Type B pancreatic cell (in vitro differentiated cells): ENCODE measurements around the gene NPAS3. TPM values are rescaled to one million over a fixed set of nuclear protein-coding genes. Genes with fewer than 3 reads are reported as not detected.

ENCODE experiments used
- DNase-seq: peaks from one replicate; pipeline ENCODE4 v3.0.0; 2021; ENCODE audit warnings: mixed read lengths; ENCODE audit not compliant: unreplicated experiment; ENCODE audit errors: extremely low spot score
- H3K27ac Mint-ChIP-seq: 2 replicates; pipeline ENCODE4 v1.8.0; 2021; ENCODE audit warnings: mild to moderate bottlenecking, mixed read lengths
- H3K27me3 Mint-ChIP-seq: 2 replicates; pipeline ENCODE4 v1.8.0; 2021; ENCODE audit warnings: mixed read lengths
- H3K36me3 Mint-ChIP-seq: 2 replicates; pipeline ENCODE4 v1.8.0; 2021; ENCODE audit warnings: mixed read lengths
- H3K4me1 Mint-ChIP-seq: one replicate; pipeline ENCODE4 v1.8.0; 2021; ENCODE audit warnings: mixed read lengths; ENCODE audit not compliant: unreplicated experiment
- H3K4me3 Mint-ChIP-seq: 2 replicates; pipeline ENCODE4 v1.8.0; 2021; ENCODE audit warnings: mild to moderate bottlenecking, mixed read lengths
- H3K9me3 Mint-ChIP-seq: 2 replicates; pipeline ENCODE4 v1.8.0; 2021; ENCODE audit warnings: mixed read lengths
- CTCF ChIP-seq: fragments of 200-600 bp; sonication (generic); conservative IDR thresholded peaks from 2 replicates; pipeline ENCODE4 v1.5.0; 2021; ENCODE audit warnings: antibody characterized with exemption, mild to moderate bottlenecking
- total RNA-seq: library from RNA; stranded (reverse); gene quantifications from 2 replicates; pipeline ENCODE4 v1.2.1, GENCODE V29; 2021; ENCODE audit warnings: low replicate concordance

NPAS3 gene
- total RNA-seq, 1 donor from 2014 or later, result 8.7 TPM

DNA sequence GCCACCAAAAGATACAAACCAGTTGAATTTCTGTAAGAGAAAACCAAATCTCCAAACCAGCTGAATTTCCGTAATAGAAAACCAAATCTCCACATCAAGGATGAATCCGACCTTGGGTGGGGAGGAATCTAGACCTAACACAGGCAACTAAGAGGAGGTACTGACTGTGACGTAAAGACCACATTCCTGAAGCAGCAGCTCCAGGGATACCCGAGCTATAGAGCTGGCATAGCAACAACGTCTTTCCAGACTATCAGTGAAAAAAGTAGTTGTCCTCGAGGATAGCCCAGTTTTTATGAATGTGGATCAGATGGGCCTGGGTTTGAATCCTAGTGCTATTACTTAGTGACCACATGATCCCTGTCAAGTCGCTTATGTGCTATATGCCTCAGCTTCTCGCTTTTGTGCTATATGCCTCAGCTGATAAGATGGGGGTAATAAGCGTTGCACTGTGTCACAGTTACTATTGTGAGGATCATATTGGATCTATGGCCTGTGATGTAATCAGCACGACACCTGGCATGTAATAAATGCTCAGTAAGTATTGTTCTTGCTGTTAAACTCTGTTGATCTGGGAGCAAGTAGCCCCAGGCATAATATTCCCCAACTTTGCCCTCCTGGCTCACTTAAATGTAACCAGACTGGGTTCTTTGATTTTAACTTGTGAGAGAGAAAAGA is 898.4 kb downstream of the NPAS3 start:
- H3K9me3 Mint-ChIP-seq, result no peaks in the 10 kb centered on the region
- no peak for DNase-seq
- peaks cover 4% of the 10 kb centered on the region for H3K27me3 Mint-ChIP-seq
- peaks cover 23% of the 10 kb centered on the region for H3K4me1 Mint-ChIP-seq
- H3K36me3 Mint-ChIP-seq, result no peaks in the 10 kb centered on the region
- no peak for TF ChIP-seq CTCF
- H3K4me3 Mint-ChIP-seq, result no peak overlapping the region
- H3K27ac Mint-ChIP-seq, result peak overlapping the region; percentile 34

DNA sequence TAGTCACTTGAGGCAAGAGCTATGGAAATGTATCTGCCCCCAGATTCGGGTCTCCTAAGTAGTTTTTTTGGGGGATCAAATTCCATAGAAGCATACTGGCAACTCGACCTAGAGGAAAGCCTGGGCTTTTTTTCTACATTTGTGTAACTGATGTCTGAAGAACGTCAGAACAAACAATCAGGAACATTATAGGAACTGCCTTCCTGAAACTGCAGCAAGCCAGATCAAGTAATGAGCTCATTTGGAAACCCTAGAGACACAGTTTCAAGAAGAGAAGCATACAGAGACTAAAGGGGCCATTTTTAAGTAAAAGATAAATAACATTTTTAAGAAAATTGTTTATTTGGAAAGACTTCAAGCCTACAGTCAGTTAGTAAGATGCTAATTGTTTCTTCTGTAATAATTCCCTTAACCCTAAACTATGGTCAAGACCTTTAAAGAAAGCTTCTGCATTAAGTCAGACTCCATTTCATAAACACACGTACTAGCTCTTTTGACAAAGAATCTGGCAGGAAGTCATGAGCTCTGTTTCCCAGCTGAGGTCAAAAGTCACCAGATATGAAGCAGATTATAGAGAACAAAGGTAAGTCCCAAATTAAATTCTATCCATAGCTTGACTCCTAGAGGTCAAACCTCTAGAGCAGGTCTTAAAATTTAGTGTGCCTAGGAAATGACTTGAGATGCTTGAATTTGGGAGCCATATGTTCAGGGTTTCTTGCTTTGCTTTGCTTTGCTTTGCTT is 899.4 kb downstream of the NPAS3 start:
- no peaks in the 10 kb centered on the region for H3K9me3 Mint-ChIP-seq
- H3K4me1 Mint-ChIP-seq, result peaks cover 26% of the 10 kb centered on the region
- no peak for DNase-seq
- no peak overlapping the region for H3K27ac Mint-ChIP-seq
- TF ChIP-seq CTCF, result no peak
- H3K4me3 Mint-ChIP-seq, result no peak overlapping the region
- H3K27me3 Mint-ChIP-seq, result peaks cover 4% of the 10 kb centered on the region
- H3K36me3 Mint-ChIP-seq, result no peaks in the 10 kb centered on the region

DNA sequence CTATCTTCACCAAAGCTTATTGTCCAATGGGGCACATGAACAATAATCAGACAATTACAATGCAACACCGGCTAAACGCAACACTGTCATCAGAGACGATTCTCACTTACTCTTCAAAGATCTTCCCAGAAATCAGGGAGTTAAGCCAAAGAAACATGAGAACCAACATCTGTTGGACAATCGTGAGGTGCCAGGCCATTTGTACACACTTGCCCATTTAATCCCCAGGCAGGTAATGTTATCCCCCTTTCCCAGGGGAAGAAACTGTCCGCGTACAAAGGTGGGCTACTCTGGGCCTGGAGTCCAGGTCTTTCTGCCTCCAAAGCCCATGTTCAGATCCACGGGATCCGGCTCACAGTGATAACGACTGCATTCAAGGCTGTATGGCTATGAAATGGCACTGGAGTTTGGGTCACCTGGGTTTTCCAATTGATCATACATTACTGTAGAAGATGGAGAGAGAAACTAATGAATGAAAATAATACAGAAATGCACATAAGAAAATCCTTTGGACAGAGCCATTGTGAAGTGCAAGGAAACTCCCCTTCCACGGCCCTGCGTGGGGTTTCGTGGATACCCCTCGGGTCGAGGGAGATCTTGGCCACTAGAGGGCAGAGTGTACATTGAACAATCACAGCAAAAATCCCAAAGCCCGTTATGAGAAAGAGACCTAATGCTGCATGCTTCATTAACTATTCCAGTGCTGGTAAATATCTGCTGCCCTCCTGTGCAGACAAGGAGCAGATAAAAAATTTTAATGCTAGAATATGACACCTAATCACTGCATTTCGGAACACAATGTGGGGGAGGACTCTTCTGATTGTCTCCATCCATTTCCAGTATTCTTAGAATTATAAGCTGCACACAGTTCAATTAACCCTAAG is 900.8 kb downstream of the NPAS3 start:
- no peak overlapping the region for H3K27ac Mint-ChIP-seq
- no peaks in the 10 kb centered on the region for H3K36me3 Mint-ChIP-seq
- H3K27me3 Mint-ChIP-seq, result peaks cover 4% of the 10 kb centered on the region
- TF ChIP-seq CTCF, result peak; percentile 90
- DNase-seq, result no peak
- no peak overlapping the region for H3K4me3 Mint-ChIP-seq
- H3K9me3 Mint-ChIP-seq, result no peaks in the 10 kb centered on the region
- H3K4me1 Mint-ChIP-seq, result peaks cover 31% of the 10 kb centered on the region

GRCh38 chr14:33840797-33841196 is 902.1 kb downstream of the NPAS3 start:
- Mint-ChIP-seq H3K4me3 (no peak overlapping the region), H3K27me3 (peaks cover 4% of the 10 kb centered on the region)

More at GRCh38 chr14:33840797-33841196, 902.1 kb downstream of the NPAS3 start:
- TF ChIP-seq CTCF, result no peak
- no peak for DNase-seq
- Mint-ChIP-seq H3K4me1 (peaks cover 31% of the 10 kb centered on the region), H3K9me3 (no peaks in the 10 kb centered on the region), H3K36me3 (no peaks in the 10 kb centered on the region), H3K27ac (no peak overlapping the region)
